Forelimb muscle (tissue), 1 donor: ENCODE measurements around the gene WNT7A. TPM values are rescaled to one million over a fixed set of nuclear protein-coding genes. Genes with fewer than 3 reads are reported as not detected.

Experiments
- DNase-seq: peaks from one replicate; pipeline ENCODE4 v3.0.0-alpha.2; 2013; ENCODE audit warnings: low read depth
- polyA plus RNA-seq: library from polyadenylated mRNA; unstranded; fragments of 120-200 nt; gene quantifications from one replicate; pipeline ENCODE4 v1.2.1, GENCODE V29; 2013; ENCODE audit not compliant: insufficient read length

The WNT7A gene
- polyA plus RNA-seq, 1 donor, result not detected

DNA sequence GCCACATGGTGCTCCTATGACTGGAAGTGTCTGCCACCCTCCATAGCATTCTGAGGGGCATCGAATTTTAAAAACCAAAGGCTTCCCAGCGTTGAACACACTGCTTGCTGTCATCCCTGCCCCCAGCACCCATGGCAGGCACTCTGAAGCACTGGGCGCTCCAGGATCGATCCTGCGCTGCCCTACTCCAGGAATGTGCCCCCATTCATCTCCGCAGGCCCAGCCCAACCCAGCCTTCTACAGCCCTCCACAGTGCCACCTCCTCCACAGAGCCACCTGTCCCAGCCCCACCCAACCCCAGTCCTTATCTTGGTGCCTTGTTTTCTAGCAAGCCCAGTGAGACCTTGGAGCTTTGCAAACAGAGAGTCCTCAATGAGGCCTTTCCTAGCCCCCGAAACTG is 52.2 kb downstream of the WNT7A start:
- no peak for DNase-seq

DNA sequence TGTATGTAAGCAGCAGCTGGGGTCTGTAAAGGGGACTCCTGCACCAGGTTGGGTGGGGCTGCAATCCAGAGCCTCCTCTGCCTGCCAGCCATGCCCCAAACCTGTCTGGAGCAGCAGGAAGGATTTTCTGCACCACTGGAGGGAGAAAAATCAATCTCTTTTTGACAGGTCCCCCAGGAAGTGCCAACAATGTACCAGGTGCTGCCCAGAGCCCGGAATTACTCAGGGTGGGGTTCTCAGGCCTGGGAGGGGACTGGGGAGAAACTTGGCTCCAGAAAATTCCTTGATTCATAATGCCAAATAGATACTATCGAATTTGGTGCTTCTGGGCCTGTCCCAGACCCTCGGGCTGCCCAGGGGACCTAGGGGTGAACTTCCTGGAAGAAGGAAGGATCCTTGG is 52.6 kb downstream of the WNT7A start:
- DNase-seq, result no peak

DNA sequence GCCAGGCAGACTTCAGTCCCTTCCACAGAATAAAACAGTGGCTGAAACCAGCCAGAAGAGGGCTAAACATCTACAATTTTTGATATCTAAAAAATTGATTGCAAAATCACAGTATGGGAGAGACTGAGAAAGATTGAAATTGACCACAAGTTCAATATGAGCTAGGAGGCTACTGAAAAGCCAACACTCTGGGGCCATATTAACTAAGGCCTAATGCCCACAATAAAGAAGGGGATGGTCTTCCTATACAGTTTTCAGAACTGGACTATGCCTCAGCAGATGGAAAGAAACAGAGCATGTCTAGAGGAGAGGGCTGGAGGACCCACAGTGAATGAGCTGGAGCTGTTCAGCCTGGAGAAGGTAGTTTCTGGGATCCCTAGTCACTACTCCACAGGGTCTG is 53.2 kb downstream of the WNT7A start:
- no peak for DNase-seq

DNA sequence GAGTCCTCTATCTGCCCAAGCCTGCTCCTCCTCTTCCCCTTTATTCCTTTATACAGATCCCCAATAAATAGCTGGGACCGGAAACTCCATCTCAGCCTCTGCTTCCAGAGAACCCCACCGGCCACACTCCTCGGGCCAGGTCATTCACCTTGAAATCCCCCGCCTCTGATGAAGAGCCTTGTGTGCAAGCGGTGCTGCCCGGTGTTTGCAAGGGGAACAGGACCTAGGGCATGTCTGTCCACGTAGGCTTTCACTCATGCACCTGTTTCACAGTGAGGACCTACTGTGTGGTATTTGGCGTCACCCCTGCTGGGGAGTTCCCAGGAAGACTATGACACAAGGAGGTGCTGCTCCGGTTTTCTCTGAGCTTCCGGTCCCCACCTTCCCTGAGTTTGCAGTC is 54.0 kb downstream of the WNT7A start:
- DNase-seq, result no peak

DNA sequence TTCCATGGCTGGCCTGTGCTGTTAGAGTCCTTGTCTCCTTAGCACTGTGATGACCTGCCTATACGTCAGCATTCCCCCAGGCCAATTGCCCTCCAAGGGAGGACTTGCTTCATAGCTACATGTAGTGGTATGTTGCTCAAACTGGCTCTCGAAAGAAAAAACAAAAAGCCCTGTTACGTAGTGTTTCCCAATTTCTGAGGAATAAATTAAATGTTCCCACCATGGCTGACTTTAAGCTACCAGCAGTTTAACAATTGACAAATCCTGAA is 54.6 kb downstream of the WNT7A start:
- no peak for DNase-seq

DNA sequence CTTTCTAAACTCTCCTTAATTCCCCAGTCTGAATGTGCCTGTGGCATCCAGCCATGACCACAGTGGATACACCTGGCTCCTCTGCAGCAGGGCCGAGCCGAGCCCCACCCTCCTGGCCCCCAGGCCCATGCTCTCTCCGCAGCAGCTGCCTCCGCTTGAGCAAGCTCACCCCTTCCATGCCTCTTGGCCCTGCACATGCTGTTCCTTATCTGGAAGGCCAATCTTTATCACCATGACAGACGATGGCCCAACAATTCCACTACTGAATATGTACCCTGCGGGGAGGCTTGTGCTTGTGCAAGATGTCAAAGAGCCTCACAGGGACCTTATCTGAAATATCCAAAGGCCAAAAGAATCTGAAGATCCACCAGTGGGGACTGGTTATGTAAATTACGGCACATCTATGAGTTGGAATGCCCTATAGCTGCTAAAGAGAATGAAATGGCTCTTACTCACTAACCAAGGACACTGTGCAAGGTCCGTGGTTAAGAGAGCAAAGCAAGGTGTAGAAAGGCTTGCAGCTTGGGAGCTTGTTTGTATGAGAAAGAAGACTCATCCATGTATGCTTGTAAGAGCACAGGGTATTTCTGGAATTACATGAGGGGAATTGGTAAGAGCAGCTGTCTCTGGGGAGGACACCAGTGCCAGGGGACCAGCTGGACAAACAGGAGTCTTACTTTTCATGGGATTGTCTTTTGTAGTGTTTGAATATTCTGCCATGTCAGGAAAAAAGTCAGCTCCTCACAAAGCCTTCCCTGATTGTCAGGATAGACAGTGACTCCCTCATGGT is 55.2 kb downstream of the WNT7A start:
- DNase-seq, result no peak

DNA sequence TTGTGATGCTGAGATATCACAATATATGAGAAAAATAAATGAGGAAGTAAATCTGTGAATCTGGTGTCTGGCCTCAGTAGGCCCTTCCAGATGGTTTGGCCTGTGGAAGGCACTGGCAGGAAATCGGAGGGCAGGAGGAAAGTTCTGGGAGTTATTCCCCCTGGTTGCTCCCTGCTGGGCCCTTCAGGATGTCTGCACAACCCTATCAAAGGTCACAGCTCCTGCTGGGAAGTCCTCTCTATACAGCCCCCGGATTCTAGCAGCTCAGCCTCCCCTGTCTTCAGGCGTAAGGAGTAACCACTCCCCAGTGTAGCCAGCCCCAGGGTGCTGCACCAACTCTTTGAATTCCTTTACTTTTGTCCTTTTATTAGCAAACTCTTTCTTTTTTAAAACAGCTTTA is 56.2 kb downstream of the WNT7A start:
- no peak for DNase-seq

DNA sequence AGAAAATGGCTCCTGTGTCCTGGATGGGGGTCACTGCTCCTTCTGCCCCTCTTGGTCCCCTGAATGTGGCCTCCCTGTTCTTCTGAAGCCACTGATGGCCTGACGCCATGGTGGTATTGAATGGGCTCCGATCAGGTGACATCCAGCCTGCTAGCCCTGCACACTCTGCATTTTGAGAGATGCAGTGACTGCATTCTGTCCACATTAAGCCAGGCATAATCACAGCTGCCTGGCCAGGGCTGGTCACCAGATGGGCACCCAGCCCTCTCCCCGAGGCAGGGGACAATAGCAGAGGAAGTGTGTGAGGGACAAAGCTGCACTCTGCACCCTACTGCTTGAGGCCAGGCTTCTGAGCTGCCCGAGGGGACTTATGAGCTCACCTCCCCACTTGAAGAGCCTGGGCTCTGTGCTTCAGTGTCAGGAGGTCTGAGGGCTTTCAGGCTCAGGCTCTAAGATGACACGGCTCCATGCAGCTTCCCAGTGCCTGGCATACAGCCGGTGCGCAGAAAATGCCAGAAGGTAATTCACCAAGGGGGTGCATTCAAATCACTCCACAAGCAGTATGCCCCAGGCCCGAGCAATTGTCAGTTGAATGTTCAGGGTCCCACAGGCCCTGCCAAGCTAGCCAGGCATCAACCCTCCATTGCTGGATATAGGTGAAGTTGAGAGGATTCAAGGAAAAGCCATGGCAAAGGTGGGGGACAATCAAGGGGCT is 56.8 kb downstream of the WNT7A start:
- DNase-seq, result no peak

DNA sequence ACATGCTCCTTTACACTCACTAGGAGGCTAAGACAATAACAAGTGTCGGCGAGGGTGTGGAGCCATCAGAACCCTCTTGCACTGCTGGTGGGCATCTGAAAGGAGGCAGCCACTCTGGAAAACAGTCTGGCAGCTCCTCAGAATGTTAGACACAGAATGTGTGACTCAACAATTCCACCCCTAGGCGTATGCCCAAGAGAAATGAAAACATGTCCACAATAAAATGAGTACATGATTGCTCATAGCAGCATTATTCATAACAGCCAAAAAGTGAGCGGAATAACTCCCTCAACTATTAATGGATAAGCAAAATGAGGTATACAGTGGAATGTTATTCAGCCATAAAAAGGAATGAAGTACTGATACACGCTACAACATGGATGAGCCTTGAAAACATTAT is 57.8 kb downstream of the WNT7A start:
- no peak for DNase-seq

DNA sequence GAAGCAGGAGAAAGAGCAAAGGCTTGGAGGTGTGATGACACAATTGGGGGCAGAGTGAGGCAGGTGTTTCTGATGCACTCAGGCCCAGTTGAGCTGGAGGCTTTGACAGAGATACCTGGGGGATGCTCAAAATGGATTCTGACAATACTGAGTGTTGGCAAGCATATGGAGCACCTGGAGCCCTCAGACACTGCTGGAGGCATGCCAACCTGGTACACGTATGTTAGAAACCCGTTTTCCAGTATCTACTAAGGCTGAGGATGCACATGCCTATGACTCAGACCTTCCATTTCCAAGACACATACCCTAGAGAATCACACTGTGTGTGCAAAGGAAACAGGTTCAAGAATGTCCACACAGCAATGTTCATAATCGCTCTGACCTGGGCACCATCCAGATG is 58.7 kb downstream of the WNT7A start:
- no peak for DNase-seq

DNA sequence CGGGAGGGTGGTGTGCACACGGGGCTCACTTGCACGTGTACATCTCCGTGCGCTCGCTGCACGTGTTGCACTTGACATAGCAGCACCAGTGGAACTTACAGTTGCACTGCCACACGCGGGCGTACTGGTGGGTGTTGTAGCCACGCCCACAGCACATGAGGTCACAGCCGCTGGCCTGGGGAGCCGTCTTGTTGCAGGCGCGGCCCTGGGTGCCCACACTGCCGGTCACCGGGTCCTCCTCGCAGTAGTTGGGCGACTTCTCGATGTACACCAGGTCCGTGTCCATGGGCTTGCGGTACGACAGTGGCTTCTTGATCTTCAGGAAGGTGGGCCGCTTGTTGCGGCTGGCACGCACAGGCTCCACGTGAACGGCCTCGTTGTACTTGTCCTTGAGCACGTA is 61.0 kb downstream of the WNT7A start:
- no peak for DNase-seq

DNA sequence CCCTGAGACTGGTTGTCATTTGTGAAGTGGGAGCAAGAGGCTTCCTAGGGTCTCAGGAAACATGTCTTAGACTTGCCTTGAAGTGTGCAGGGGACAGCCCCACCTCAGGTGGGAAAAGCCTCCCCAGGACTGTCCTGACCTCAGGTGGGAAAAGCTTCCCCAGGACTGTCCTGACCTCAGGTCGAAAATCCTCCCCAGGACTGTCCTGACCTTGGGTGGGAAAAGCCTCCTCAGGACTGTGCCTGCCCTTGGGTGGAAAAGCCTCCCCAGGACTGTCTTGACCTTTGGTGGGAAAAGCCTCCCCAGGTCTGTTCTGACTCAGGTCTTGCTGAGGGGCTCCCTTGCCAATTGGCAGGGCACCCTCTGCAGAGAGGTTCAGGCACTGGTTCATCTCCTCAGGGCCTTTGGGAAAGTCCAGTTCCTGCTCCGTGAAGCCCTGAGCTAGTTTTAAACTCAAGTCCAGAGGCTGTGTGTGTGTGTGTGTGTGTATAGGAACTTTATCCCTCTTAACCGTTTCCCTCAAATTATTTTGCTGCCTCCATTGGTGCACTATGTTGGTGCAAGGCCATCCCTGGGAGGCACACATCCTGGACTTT is 64.7 kb downstream of the WNT7A start:
- DNase-seq, result no peak

DNA sequence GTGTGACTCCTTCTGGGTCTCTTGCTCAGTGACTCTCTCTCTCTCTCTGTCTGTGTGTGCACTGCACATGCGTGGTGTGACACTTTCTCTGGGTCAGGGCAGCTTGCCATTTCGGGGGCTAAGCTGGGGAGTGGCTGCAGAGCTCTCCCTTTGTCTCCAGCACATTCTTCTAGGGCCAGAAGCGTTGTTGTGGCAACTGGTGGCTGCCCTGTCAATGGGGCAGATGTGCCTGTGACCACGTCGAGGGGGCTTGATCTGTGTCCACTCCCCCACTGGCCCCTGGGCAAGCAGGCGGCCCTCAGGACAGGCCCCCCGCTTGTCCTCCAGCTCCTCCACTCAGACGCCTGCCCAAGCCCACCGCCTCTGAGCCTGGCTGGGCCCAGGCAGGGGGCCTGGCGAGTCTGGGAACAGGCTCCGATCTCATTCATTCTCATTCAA is 67.8 kb downstream of the WNT7A start:
- DNase-seq, result no peak

DNA sequence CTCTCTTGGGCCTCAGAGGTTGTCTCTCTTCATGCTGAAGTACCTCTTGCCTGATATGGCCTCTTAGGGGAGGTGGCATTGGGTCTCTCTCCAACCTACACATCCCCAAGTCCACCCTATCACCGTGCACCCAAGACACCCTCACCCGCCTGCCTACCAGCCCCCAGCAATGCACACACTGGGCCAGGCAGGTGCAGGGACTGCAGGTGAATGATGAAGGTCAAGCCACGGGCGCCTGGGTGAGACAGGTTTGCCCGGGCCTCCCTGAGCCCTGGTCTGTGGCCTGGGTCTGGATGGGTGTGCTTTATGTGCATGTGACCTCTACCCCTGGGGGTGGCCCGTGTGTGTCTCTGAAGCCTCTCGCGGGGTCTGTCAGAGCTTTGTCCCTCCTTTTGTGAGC is 68.3 kb downstream of the WNT7A start:
- DNase-seq, result no peak

DNA sequence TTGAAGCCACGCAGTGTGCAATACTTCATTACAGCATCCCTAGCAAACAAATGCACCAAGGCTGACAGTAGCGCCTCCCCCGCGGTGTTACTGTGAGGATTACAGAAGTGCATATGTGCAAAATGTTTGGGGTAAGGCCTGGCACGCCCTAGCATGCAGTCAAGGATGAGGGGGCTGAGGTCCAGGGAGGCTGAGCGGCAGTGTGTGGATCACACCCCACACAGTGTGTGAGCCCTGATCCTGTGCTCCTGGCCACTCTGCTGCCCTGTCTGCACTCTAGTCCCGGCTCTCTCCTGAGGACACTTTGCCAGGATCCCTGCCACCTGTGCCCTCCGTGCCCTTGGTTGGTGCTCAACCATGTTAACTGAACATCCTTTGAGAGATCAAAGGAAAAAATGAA is 71.3 kb downstream of the WNT7A start:
- no peak for DNase-seq

DNA sequence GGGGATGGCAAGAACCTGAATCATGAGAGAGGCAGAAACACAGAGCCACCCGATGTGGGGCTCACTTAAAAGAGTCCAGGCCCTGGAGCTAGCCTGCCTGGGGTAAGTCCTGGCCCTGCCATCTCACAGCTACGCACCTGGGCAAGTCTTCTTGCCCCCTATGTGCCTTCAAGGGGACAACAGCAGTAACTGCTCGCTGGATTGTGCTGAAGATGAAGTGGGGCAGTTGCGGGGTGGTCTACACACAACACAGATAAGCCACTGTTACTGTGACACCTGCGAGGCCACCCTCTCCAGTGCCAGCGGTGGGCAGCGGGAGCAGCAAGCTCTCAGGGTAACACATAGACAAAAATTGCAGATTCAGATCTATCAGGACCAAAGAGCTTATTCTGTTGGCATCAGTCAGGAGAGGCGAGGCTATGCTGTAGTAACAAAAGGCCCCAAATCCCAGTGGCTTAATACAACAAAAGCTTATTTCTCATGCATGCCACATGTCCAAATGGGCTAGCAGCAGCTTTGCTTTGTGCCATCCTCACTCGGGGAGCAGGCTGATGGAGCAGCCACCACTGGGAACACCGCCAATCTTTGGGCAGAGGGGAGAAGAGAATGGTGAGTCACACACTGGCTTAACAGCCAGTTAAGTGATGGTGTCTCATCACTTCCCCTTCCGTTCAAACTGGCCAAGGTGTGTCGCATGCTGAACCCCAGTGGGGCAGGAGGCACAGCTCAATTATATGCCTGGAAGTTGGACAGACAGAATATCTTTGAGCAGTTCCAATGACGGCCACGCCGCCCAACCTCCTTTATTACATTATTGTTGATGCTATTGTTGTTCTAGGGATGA is 78.3 kb downstream of the WNT7A start:
- DNase-seq, result no peak

DNA sequence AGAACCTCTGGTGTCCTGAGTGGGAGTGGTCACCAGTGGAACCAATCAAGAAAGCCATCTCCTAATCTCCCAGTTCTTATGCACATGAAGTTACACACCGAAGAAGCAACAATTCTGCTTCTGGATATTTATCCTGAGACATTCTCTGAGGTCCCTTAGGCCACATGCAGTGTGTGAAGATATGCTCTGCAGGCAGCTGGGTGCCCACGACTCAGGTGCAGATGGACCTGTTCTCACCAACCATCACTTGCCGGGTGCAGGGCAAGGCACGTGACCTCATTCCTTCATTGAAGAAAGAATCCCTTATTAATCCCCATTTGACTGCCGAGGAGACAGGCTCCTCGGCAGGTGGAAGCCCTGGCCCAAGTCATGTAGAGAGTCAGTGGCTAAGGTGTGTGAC is 79.8 kb downstream of the WNT7A start:
- DNase-seq, result no peak

DNA sequence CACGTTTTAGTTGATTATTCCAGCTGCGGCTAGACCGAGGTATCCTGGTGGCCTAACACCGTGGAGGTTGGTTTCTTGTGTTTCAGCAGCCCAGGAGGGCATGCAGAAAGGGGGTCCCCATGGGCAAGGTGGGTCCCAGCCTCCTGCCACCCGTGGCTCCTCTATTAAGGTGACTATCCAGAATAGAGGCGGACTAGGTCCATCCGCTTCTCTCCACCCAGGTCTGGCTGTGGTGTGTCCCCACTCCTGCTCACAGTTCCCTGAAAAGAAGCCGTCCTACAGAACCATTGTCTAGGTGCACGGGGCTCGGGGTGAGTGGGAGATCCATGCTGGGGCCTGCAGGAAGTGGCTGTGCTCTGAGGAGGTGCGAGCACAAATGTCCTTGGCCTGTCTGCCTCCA is 81.5 kb downstream of the WNT7A start:
- no peak for DNase-seq

DNA sequence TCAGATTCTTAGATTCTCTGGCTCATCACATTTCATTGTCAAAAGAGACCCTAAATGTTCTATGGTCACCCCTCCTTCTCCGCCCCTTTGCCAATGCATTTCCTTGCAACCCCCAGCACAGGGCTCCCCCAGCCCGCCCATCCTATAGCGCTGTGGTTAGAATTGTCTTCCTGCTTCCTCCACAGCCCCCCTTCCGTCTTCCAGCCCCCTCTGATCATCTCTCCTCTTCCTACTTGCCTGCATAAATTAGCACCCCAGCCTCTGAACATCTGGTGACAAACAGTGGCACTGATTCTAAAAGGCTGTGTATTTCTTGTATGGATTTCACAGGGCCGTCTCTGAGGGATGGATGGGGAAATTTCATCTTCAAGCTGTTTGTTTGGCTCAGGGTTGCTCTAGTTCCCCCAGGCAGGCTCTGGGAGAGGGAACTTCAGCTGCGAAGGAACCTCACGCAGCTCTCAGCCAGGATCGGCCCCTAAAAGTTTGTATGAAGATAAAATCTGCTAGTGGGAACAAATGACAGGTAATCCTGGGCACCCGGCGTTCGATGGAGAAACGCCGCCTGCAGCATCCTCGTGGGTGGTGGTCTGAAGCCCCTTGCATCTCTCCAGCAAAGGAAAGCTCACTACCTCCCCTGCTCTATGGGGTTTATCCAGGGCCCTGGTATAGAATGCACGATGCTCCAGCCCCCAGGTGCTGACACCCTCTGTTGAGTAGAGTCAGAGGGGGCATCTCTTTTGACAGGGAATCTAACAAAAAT is 83.0 kb downstream of the WNT7A start:
- no peak for DNase-seq

DNA sequence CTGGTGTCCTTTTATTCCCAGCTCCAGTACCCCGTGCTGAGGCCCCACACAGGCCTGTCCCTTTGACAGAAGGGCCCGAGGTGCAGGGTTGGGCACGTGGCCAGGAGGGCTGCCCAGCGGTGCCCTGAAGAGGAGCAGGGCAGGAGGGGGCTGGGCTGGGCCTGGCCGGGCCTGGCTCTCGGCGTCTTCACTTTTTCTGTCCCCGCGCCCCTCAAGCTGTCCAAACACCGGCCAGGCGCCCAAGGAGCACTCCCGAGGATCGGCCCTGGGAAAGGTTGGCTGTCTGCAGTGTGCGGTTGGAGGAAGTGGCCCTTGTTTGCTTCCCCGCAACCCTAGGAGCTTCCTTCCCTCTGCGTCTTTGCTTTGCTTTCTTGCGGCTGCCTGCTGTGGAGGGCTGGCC is 84.1 kb downstream of the WNT7A start:
- no peak for DNase-seq

DNA sequence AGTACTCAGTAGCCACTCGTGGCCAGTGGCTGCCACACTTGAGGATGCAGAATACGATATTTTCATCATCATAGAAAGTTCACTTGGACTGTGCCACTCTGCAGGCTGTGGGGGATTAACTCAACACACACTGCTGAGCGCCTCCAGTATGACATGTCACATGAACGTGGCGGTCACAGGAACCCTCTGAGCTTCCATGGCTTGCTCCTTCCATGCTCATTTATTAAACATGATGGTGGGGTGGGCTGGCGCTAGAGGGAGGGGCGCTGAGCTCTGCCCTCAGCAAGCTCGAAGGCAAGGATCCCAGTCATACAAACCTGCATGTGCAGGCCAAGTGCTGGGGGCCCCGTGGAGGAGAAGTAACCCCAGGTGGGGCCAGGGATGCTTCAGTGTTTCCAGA is 85.5 kb downstream of the WNT7A start:
- no peak for DNase-seq

DNA sequence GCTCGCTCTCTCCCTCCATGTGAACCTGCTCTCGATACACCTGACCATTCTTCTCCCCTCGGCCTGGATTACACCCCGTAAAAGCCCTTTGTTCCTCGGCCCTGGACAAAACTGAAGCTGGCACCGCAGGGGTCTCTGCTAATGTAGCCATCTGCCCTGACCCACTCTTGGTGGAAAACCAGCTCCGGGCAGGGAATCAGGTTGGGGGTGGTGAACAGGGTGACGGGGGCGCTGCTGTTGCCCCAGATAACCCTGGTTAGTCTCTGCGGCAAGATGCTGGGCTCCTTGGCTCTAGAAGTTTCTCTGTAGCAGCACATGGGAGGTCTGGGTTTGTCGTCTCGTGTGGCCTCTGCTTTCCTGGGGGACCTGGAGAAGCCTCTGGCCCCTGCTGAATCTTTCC is 86.4 kb downstream of the WNT7A start:
- DNase-seq, result no peak
